Keratinocyte (primary cell): ENCODE data around the gene PHETA1. TPM values are rescaled to one million over a fixed set of nuclear protein-coding genes. Genes with fewer than 3 reads are reported as not detected.

Source experiments
- DNase-seq: peaks from one replicate; pipeline ENCODE4 v3.0.0-alpha.2; 2011; ENCODE audit warnings: low read depth, missing footprints, low spot score
- FAIRE-seq: peaks from 2 replicates; lab custom pipeline; 2011; peaks lifted over from hg19 to GRCh38; lab: Jason Lieb, UNC
- H2AFZ ChIP-seq: 2 replicates; pipeline ENCODE4 v1.6.0; 2012; ENCODE audit warnings: low read length, control low read depth, inconsistent platforms; ENCODE audit not compliant: control insufficient read depth
- H3K27ac ChIP-seq: 2 replicates; pipeline ENCODE4 v1.5.1; 2011; ENCODE audit warnings: low read length; ENCODE audit not compliant: control insufficient read depth, insufficient read depth
- H3K27me3 ChIP-seq: 3 replicates; pipeline ENCODE4 v1.6.0; 2011; ENCODE audit warnings: low read length; ENCODE audit not compliant: control insufficient read depth, insufficient read depth; ENCODE audit errors: extremely low read depth
- H3K36me3 ChIP-seq, 2 experiments: 2 replicates in 1 of 2; 3 replicates in 1 of 2; pipeline ENCODE4 v1.5.1; 2011; ENCODE audit warnings: low read length in 2 of 2, mild to moderate bottlenecking in 1 of 2; ENCODE audit not compliant: control insufficient read depth in 2 of 2, insufficient read depth in 2 of 2; ENCODE audit errors: extremely low read depth in 1 of 2
- H3K4me1 ChIP-seq: 3 replicates; pipeline ENCODE4 v1.5.1; 2011; ENCODE audit warnings: low read length; ENCODE audit not compliant: control insufficient read depth, insufficient read depth; ENCODE audit errors: extremely low read depth
- H3K4me2 ChIP-seq: 3 replicates; pipeline ENCODE4 v1.6.0; 2011; ENCODE audit warnings: low read depth, low read length; ENCODE audit not compliant: control insufficient read depth, insufficient read depth; ENCODE audit errors: extremely low read depth
- H3K4me3 ChIP-seq, 3 experiments: fragments of 200-600 bp in 1 of 3; sonication (generic) in 1 of 3; 2 replicates in 2 of 3; 3 replicates in 1 of 3; pipeline ENCODE4 v1.5.1; 2011 to 2016; ENCODE audit warnings: low read length in 3 of 3, mild to moderate bottlenecking in 3 of 3, control low read depth in 2 of 3, inconsistent platforms in 1 of 3, low read depth in 1 of 3, mixed read lengths in 1 of 3, mixed run types in 1 of 3, moderate library complexity in 1 of 3; ENCODE audit not compliant: control insufficient read depth in 2 of 3, insufficient read depth in 2 of 3; ENCODE audit errors: extremely low read depth in 1 of 3
- H3K79me2 ChIP-seq: 2 replicates; pipeline ENCODE4 v1.6.0; 2012; ENCODE audit warnings: low read length; ENCODE audit not compliant: control insufficient read depth, insufficient read depth
- H3K9ac ChIP-seq: 3 replicates; pipeline ENCODE4 v1.6.0; 2011; ENCODE audit warnings: low read length; ENCODE audit not compliant: control insufficient read depth, insufficient read depth; ENCODE audit errors: extremely low read depth
- H3K9me1 ChIP-seq: 3 replicates; pipeline ENCODE4 v1.6.0; 2011; ENCODE audit warnings: low read length; ENCODE audit not compliant: control insufficient read depth, insufficient read depth; ENCODE audit errors: extremely low read depth
- H3K9me3 ChIP-seq: 2 replicates; pipeline ENCODE4 v1.5.1; 2012; ENCODE audit warnings: low read depth, low read length; ENCODE audit not compliant: control insufficient read depth
- H4K20me1 ChIP-seq: 3 replicates; pipeline ENCODE4 v1.6.0; 2011; ENCODE audit warnings: low read length; ENCODE audit not compliant: control insufficient read depth, insufficient read depth; ENCODE audit errors: extremely low read depth
- CTCF ChIP-seq, 3 experiments: IDR thresholded peaks in 1 of 3; conservative IDR thresholded peaks in 1 of 3; optimal IDR thresholded peaks in 1 of 3; 2 replicates in 2 of 3; 3 replicates in 1 of 3; pipeline versions ENCODE3 to v1.5.1; 2011; ENCODE audit warnings: low read length in 3 of 3, mild to moderate bottlenecking in 3 of 3, moderate library complexity in 2 of 3, control low read depth in 1 of 3, inconsistent platforms in 1 of 3; ENCODE audit not compliant: insufficient read depth in 2 of 3; ENCODE audit errors: extremely low read depth in 1 of 3
- EZH2 ChIP-seq: IDR thresholded peaks from one replicate; pipeline ENCODE4 v1.6.1; 2012; ENCODE audit warnings: inconsistent platforms, mild to moderate bottlenecking, low read length, moderate library complexity
- dilution Hi-C: fragments of 300-500 bp; cut with MboI; formaldehyde crosslinking; loops from one replicate; pipeline ENCODE4 v1.7.0; 2020; ENCODE audit warnings: low sequenced_read_pairs; ENCODE audit not compliant: extremely low pct_ligation_motif_present
- polyA plus RNA-seq, 5 experiments: library from polyadenylated mRNA; depleted of rRNA in 3 of 5; stranded (reverse) in 3 of 5; stranded (forward) in 1 of 5; unstranded in 1 of 5; fragments of >200 nt; gene quantifications; 1 replicate in 1 of 5; 2 replicates in 3 of 5; 3 replicates in 1 of 5; pipeline versions ENCODE4 v1.2.1 to v1.2.3, GENCODE V29; 2011 to 2012; ENCODE audit warnings: missing spikeins in 2 of 5, low read depth in 1 of 5, low replicate concordance in 1 of 5

PHETA1 gene
- polyA plus RNA-seq, 1 donor (not counting 4 experiments of a cell fraction or from before 2014, with no cell fraction given): 1.7 TPM

GRCh38 chr12:111369496-111370220 lies 763 bp upstream of the PHETA1 start:
- peak overlapping the region; percentile 71 for H3K9ac ChIP-seq
- DNase-seq (no peak), FAIRE-seq (no peak)
- H3K4me1 ChIP-seq: peaks cover 18% of the 10 kb centered on the region
- dilution Hi-C loops: no loop called here
- H3K27ac ChIP-seq: no peak overlapping the region
- no peaks in the 10 kb centered on the region for H4K20me1 ChIP-seq
- H3K4me3 ChIP-seq: peak overlapping the region; percentile 54 to 87 (median 76)
- H3K4me2 ChIP-seq: peak overlapping the region; percentile 97
- no peaks in the 10 kb centered on the region for H3K27me3 ChIP-seq
- no peaks in the 10 kb centered on the region for H3K9me3 ChIP-seq
- no peaks in the 10 kb centered on the region for H3K9me1 ChIP-seq
- TF ChIP-seq CTCF (optimal IDR thresholded peaks at IDR 0.05 in 1 of 3, IDR thresholded peaks at IDR 0.05 in 1 of 3, conservative IDR thresholded peaks at IDR 0.05 in 1 of 3; ENCODE audit: extremely low read depth in 1 of 3, insufficient read depth in 2 of 3, low read length in 3 of 3) (no peak), EZH2 (no peak)
- no peaks in the 10 kb centered on the region for H3K36me3 ChIP-seq
- no peaks in the 10 kb centered on the region for H3K79me2 ChIP-seq
- peak overlapping the region; percentile 91 for H2AFZ ChIP-seq

- dilution Hi-C loops: no loop called here
- H3K4me2 ChIP-seq: peak overlapping the region; percentile 97
- no peak for FAIRE-seq
- H2AFZ ChIP-seq: peak overlapping the region; percentile 84
- H3K4me3 ChIP-seq: peak overlapping the region; percentile 54 to 87 (median 76)
- peaks cover 18% of the 10 kb centered on the region for H3K4me1 ChIP-seq
- DNase-seq: no peak
- no peaks in the 10 kb centered on the region for H3K27me3 ChIP-seq
- H3K36me3 ChIP-seq: peaks cover 1 to 2% of the 10 kb centered on the region in 2 experiments
- peak overlapping the region; percentile 71 for H3K9ac ChIP-seq
- H3K79me2 ChIP-seq: no peaks in the 10 kb centered on the region
- TF ChIP-seq CTCF (optimal IDR thresholded peaks at IDR 0.05 in 1 of 3, IDR thresholded peaks at IDR 0.05 in 1 of 3, conservative IDR thresholded peaks at IDR 0.05 in 1 of 3; ENCODE audit: extremely low read depth in 1 of 3, insufficient read depth in 2 of 3, low read length in 3 of 3): no peak
- no peaks in the 10 kb centered on the region for H3K9me1 ChIP-seq
- H3K9me3 ChIP-seq: no peaks in the 10 kb centered on the region
- H3K27ac ChIP-seq: no peak overlapping the region
- H4K20me1 ChIP-seq: no peaks in the 10 kb centered on the region
Observed at GRCh38 chr12:111368291-111368787, 556 bp downstream of the PHETA1 start.
